Stimulated activated CD4-positive, alpha-beta T cell treated with anti-CD3 and anti-CD28 coated beads, Interleukin-1b, Interleukin-23, amount 100 ng/mL, for 48 hours (primary cell): ENCODE measurements around the gene CHD8.
"Not testable (repeated sequence)": the region's sequence is repeated elsewhere in the genome, so short reads cannot be mapped to it uniquely, and the experiment has no call there.

Source experiments
- DNase-seq: peaks from one replicate; pipeline ENCODE4 v3.0.0-alpha.2; 2020

CHD8 gene

GRCh38 chr14:21437063-21437901 is 18.6 kb downstream of the CHD8 start:
- DNase-seq: peak; percentile 98

GRCh38 chr14:21436567-21437062 is 19.3 kb downstream of the CHD8 start:
- DNase-seq: no peak

GRCh38 chr14:21431126-21431525 is 24.8 kb downstream of the CHD8 start:
- no peak for DNase-seq

- DNase-seq: no peak
Measured at GRCh38 chr14:21428930-21429329, 27.0 kb downstream of the CHD8 start.

- no peak for DNase-seq
Measured at GRCh38 chr14:21426692-21427091, 29.2 kb downstream of the CHD8 start.

- DNase-seq: no peak
Measured at GRCh38 chr14:21419528-21419927, 36.4 kb downstream of the CHD8 start.

GRCh38 chr14:21415329-21415728 is 40.6 kb downstream of the CHD8 start:
- DNase-seq: no peak

- no peak for DNase-seq
Measured at GRCh38 chr14:21414137-21414631, 41.7 kb downstream of the CHD8 start.

GRCh38 chr14:21408147-21408546 is 47.8 kb downstream of the CHD8 start:
- no peak for DNase-seq

- no peak for DNase-seq
Measured at GRCh38 chr14:21406213-21406612, 49.7 kb downstream of the CHD8 start.

GRCh38 chr14:21405097-21405496 is 50.8 kb downstream of the CHD8 start:
- no peak for DNase-seq

GRCh38 chr14:21399311-21399870 is 56.5 kb downstream of the CHD8 start:
- DNase-seq: no peak

- DNase-seq: no peak
Measured at GRCh38 chr14:21398901-21399300, 57.0 kb downstream of the CHD8 start.

GRCh38 chr14:21395450-21395849 is 60.5 kb downstream of the CHD8 start:
- no peak for DNase-seq

- peak; percentile 24 for DNase-seq
Measured at GRCh38 chr14:21385188-21385904, 70.6 kb downstream of the CHD8 start.

- DNase-seq: peak; percentile 34
Measured at GRCh38 chr14:21384494-21384851, 71.5 kb downstream of the CHD8 start.

GRCh38 chr14:21383848-21384493 is 72.0 kb downstream of the CHD8 start, which contains the start of gene SUPT16H:
Gene SUPT16H (minus strand): TSS chr14:21384019. CDS start chr14:21383927, 92 bp downstream.
- DNase-seq: peak; percentile 96

- peak; percentile 67 for DNase-seq
Measured at GRCh38 chr14:21382886-21383847, 72.8 kb downstream of the CHD8 start.

- no peak for DNase-seq
Measured at GRCh38 chr14:21382095-21382494, 73.8 kb downstream of the CHD8 start.

GRCh38 chr14:21379338-21379737 is 76.6 kb downstream of the CHD8 start:
- DNase-seq: no peak

- DNase-seq: no peak
Measured at GRCh38 chr14:21373980-21374379, 81.9 kb downstream of the CHD8 start.

GRCh38 chr14:21372814-21373213 is 83.1 kb downstream of the CHD8 start:
- not testable (repeated sequence) for DNase-seq
